ENCODE measurements around the gene ATP6V1G1. TPM values are rescaled to one million over a fixed set of nuclear protein-coding genes. Genes with fewer than 3 reads are reported as not detected.

ATP6V1G1 gene
- polyA plus RNA-seq, 1 experiment = 89.2 TPM

DNA sequence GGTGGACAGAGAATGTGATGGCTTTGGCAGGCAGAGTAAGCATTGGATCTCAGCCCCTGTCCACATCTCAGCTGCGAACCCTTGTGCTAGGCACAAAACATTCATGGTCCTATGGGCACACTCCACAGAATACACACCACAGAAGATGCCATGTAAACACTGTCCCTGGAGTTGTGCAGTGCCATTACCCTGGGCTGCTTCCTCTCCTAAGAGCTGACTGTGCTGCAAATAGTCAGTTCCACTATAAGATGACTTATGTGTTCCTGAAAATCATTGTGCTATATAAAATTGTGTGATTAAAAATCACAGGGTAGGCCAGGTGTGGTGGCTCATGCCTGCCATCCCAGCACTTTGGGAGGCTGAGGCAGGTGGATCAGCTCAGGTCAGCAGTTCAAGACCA, 31.9 kb upstream of the ATP6V1G1 start:
- Histone ChIP-seq H3K4me3 (ENCODE audit: low read depth, low read length) (no peak overlapping the region), H3K27me3 (ENCODE audit: control insufficient read depth, insufficient read depth, low read length) (no peaks in the 10 kb centered on the region), H3K36me3 (ENCODE audit: control insufficient read depth, insufficient read depth, low read length) (no peaks in the 10 kb centered on the region)
- TF ChIP-seq CTCF (IDR thresholded peaks at IDR 0.05; ENCODE audit: insufficient read depth, low read depth, low read length) = no peak
- DNase-seq (ENCODE audit: low read depth) = no peak
- POLR2A ChIA-PET = no interaction called here
- CTCF ChIA-PET = interaction anchor here (1.2 to 1.3 kb wide), 2 partner anchors 19 to 52 kb away, joined by 3 read pairs; no protein-coding TSS in a partner anchor

DNA sequence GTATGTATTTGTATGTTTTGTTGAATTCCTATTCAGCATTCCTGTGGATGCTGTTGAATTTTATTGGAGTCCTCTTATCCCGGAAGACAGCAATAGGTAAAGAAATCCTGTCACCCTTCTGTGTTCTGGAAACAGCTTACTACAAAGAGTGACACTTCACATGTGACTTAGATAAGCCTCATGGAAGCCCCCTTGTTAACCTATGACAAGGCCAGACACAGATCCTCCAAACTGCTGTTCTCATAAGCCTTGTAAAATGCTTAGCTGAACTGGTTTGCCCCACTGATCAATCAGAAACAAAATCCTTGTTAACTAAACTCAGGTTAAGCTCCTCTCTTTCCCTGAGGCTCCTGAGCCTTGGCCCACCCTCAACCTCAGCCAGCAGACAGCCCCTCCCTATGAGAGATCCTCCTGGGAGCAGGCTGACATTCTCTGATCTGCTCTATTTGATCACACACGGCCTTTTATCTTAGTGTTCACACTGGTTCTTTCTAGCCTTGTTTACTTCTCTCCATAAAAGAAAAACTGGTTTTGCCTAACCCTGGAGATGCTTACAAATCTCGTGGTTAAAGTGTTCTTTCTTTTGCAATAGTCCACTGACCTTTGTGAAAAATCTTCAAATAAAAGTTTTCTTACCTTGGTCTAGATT, 29.4 kb upstream of the ATP6V1G1 start:
- ChIA-PET POLR2A (interaction anchor here (0.6 kb wide), 1 partner anchor 412 kb away, joined by 3 read pairs; no protein-coding TSS in a partner anchor), CTCF (no interaction called here)
- Histone ChIP-seq H3K27me3 (ENCODE audit: control insufficient read depth, insufficient read depth, low read length) (no peaks in the 10 kb centered on the region), H3K36me3 (ENCODE audit: control insufficient read depth, insufficient read depth, low read length) (no peaks in the 10 kb centered on the region), H3K4me3 (ENCODE audit: low read depth, low read length) (no peak overlapping the region)
- no peak for DNase-seq (ENCODE audit: low read depth)
- no peak for TF ChIP-seq CTCF (IDR thresholded peaks at IDR 0.05; ENCODE audit: insufficient read depth, low read depth, low read length)

- Histone ChIP-seq H3K36me3 (ENCODE audit: control insufficient read depth, insufficient read depth, low read length) (no peaks in the 10 kb centered on the region), H3K4me3 (ENCODE audit: low read depth, low read length) (no peak overlapping the region), H3K27me3 (ENCODE audit: control insufficient read depth, insufficient read depth, low read length) (no peaks in the 10 kb centered on the region)
- POLR2A ChIA-PET = no interaction called here
- no peak for DNase-seq (ENCODE audit: low read depth)
- CTCF ChIA-PET = no interaction called here
- TF ChIP-seq CTCF (IDR thresholded peaks at IDR 0.05; ENCODE audit: insufficient read depth, low read depth, low read length) = no peak
Observed at GRCh38 chr9:114559830-114560513, 27.6 kb upstream of the ATP6V1G1 start.

DNA sequence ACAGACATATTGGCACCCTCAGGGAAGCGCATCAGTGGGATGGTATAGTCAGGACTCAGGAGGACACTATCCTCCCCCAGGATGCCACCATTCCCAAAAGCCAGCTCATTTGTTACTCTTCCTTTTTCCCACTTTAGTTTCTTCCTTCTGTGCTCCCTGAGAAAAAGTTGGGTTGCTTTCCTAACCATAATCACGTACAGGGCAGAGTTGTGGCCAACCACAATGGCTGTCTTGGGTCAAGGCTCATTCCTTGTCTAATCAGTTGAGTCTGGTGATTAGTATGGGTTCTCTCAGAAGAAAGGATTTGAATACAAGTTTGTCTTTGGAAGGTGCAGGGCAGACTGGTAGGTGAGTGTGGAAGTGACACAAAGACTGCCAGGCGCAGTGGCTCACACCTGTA, 26.6 kb upstream of the ATP6V1G1 start:
- Histone ChIP-seq H3K4me3 (ENCODE audit: low read depth, low read length) (no peak overlapping the region), H3K36me3 (ENCODE audit: control insufficient read depth, insufficient read depth, low read length) (no peaks in the 10 kb centered on the region), H3K27me3 (ENCODE audit: control insufficient read depth, insufficient read depth, low read length) (no peaks in the 10 kb centered on the region)
- ChIA-PET POLR2A (interaction anchor here (0.6 kb wide), 1 partner anchor 713 kb away, joined by 4 read pairs; no protein-coding TSS in a partner anchor), CTCF (no interaction called here)
- no peak for DNase-seq (ENCODE audit: low read depth)
- no peak for TF ChIP-seq CTCF (IDR thresholded peaks at IDR 0.05; ENCODE audit: insufficient read depth, low read depth, low read length)

- Histone ChIP-seq H3K36me3 (ENCODE audit: control insufficient read depth, insufficient read depth, low read length) (no peaks in the 10 kb centered on the region), H3K27me3 (ENCODE audit: control insufficient read depth, insufficient read depth, low read length) (no peaks in the 10 kb centered on the region), H3K4me3 (ENCODE audit: low read depth, low read length) (no peak overlapping the region)
- no peak for TF ChIP-seq CTCF (IDR thresholded peaks at IDR 0.05; ENCODE audit: insufficient read depth, low read depth, low read length)
- DNase-seq (ENCODE audit: low read depth) = no peak
- ChIA-PET POLR2A (no interaction called here), CTCF (interaction anchor here (1.1 kb wide), 1 partner anchor 92 kb away, joined by 3 read pairs; no protein-coding TSS in a partner anchor)
Observed at GRCh38 chr9:114561771-114562170, 25.8 kb upstream of the ATP6V1G1 start.
